Gastrocnemius medialis (tissue), 4 donors: ENCODE results near the gene TUFT1.

ENCODE experiments used
- CTCF ChIP-seq, 5 experiments: fragments of 450-650 bp in 3 of 5; fragments of 200-600 bp in 2 of 5; sonication (generic) in 2 of 5; IDR thresholded peaks in 4 of 5; conservative IDR thresholded peaks in 1 of 5; 1 replicate in 4 of 5; 2 replicates in 1 of 5; pipeline ENCODE4 v1.5.1; 2016 to 2019; ENCODE audit warnings: antibody characterized with exemption in 5 of 5, mild to moderate bottlenecking in 3 of 5, moderate library complexity in 3 of 5
- POLR2A ChIP-seq, 2 donors: fragments of 450-650 bp; IDR thresholded peaks; one replicate each; pipeline ENCODE4 v1.6.1; 2017; ENCODE audit warnings: antibody characterized with exemption in 2 of 2, mild to moderate bottlenecking in 2 of 2, moderate library complexity in 2 of 2

DNA sequence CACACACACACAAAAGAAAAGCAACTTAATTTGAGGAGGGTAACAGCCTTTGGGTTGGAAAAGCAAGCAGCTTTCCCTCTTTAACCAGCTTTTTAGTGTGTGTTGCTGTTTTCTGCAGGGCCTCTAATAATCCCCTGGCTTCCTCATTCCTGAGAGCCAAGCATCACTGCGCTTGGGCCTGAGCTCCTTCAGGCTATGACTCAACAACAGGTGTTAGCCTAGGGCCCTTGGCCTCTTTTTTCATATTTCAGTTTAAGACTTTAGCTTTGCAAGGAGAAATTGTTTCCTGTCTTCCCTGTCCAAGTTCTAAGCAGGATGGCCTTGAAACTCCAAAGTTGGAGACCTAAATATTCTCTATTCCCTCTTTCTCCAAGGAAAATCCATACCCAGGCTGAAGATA, 45.5 kb downstream of the TUFT1 start:
- TF ChIP-seq CTCF (IDR thresholded peaks at IDR 0.05 in 4 of 5, conservative IDR thresholded peaks at IDR 0.05 in 1 of 5) (no peak), POLR2A (IDR thresholded peaks at IDR 0.05) (no peak)
